H1 (cell line): ENCODE measurements around the gene GRID2. TPM values are rescaled to one million over a fixed set of nuclear protein-coding genes. Genes with fewer than 3 reads are reported as not detected.

Source experiments
- CTCF ChIA-PET: fragments of 300-600 bp; sonication (Branson Sonifier 250); formaldehyde crosslinking; loops from one replicate; lab custom pipeline; 2021; ENCODE audit not compliant: partially characterized antibody; lab: Charles Lee
- POLR2A ChIA-PET: fragments of 300-600 bp; sonication (Branson Sonifier 250); formaldehyde crosslinking; loops from one replicate; lab custom pipeline; 2021; ENCODE audit warnings: inconsistent platforms; ENCODE audit not compliant: partially characterized antibody; lab: Charles Lee
- DNase-seq, 2 experiments: peaks; one replicate each; pipeline versions ENCODE4 v3.0.0 to v3.0.0-alpha.2; 2010 to 2022; ENCODE audit warnings: low spot score in 2 of 2, low read depth in 1 of 2, mixed read lengths in 1 of 2
- FAIRE-seq: peaks from 2 replicates; lab custom pipeline; 2011; peaks lifted over from hg19 to GRCh38; lab: Jason Lieb, UNC
- H2AFZ ChIP-seq: 2 replicates; pipeline ENCODE4 v1.8.1; 2012; ENCODE audit warnings: low read length, inconsistent platforms
- H2AK5ac ChIP-seq: 2 replicates; pipeline ENCODE4 v1.6.1; 2013; ENCODE audit warnings: low read depth, low read length
- H2BK120ac ChIP-seq: replicated peaks from 2 replicates; pipeline ENCODE3; 2013; ENCODE audit warnings: low read depth, low read length, inconsistent platforms
- H2BK12ac ChIP-seq: 2 replicates; pipeline ENCODE4 v1.6.1; 2013; ENCODE audit warnings: low read depth, low read length
- H2BK15ac ChIP-seq: 2 replicates; pipeline ENCODE4 v1.6.1; 2013; ENCODE audit warnings: low read length
- H2BK20ac ChIP-seq: 2 replicates; pipeline ENCODE4 v1.6.1; 2013; ENCODE audit warnings: low read length
- H2BK5ac ChIP-seq: 2 replicates; pipeline ENCODE4 v1.6.1; 2013; ENCODE audit warnings: low read depth, low read length
- H3K14ac ChIP-seq: 2 replicates; pipeline ENCODE4 v1.6.1; 2013; ENCODE audit warnings: inconsistent platforms; ENCODE audit not compliant: insufficient read length
- H3K18ac ChIP-seq: 2 replicates; pipeline ENCODE4 v1.6.1; 2013; ENCODE audit warnings: low read length; ENCODE audit errors: extremely low read depth
- H3K23ac ChIP-seq: 2 replicates; pipeline ENCODE4 v1.6.1; 2013; ENCODE audit warnings: inconsistent platforms; ENCODE audit not compliant: insufficient read length
- H3K23me2 ChIP-seq: 2 replicates; pipeline ENCODE4 v1.6.1; 2013; ENCODE audit warnings: low read depth, low read length
- H3K27ac ChIP-seq: 2 replicates; pipeline ENCODE4 v1.6.1; 2011; ENCODE audit warnings: low read depth, low read length, inconsistent platforms
- H3K27me3 ChIP-seq, 4 experiments: replicated peaks in 1 of 4; 1 replicate in 1 of 4; 2 replicates in 3 of 4; pipeline versions ENCODE4 v1.6.1 to v1.8.1; 2011 to 2013; ENCODE audit warnings: low read length in 3 of 4, mild to moderate bottlenecking in 3 of 4, inconsistent platforms in 2 of 4, mixed read lengths in 2 of 4, moderate library complexity in 1 of 4; ENCODE audit not compliant: control insufficient read depth in 3 of 4, insufficient read depth in 3 of 4; ENCODE audit errors: extremely low read depth in 1 of 4
- H3K36me3 ChIP-seq, 4 experiments: 2 replicates each; pipeline versions ENCODE4 v1.6.1 to v1.8.1; 2011 to 2013; ENCODE audit warnings: mild to moderate bottlenecking in 4 of 4, low read length in 3 of 4, moderate library complexity in 2 of 4, control low read depth in 1 of 4, inconsistent platforms in 1 of 4; ENCODE audit not compliant: insufficient read depth in 4 of 4, control insufficient read depth in 2 of 4
- H3K4ac ChIP-seq: replicated peaks from 2 replicates; pipeline ENCODE3; 2013; ENCODE audit warnings: low read length, low read depth, mixed read lengths, inconsistent platforms; ENCODE audit not compliant: insufficient read length
- H3K4me1 ChIP-seq, 4 experiments: replicated peaks in 1 of 4; 1 replicate in 1 of 4; 2 replicates in 3 of 4; pipeline versions ENCODE4 v1.6.1 to v1.8.1; 2011 to 2013; ENCODE audit warnings: low read length in 3 of 4, inconsistent platforms in 2 of 4, mixed read lengths in 1 of 4; ENCODE audit not compliant: insufficient read depth in 4 of 4, control insufficient read depth in 3 of 4
- H3K4me2 ChIP-seq, 2 experiments: 2 replicates each; pipeline versions ENCODE4 v1.6.1 to v1.8.1; 2011 to 2013; ENCODE audit warnings: low read depth in 2 of 2, low read length in 2 of 2, control low read depth in 1 of 2, inconsistent platforms in 1 of 2, mild to moderate bottlenecking in 1 of 2; ENCODE audit not compliant: insufficient read depth in 1 of 2
- H3K4me3 ChIP-seq, 4 experiments: fragments of 200-600, 300-600 bp in 1 of 4; sonication (generic), shearing (Covaris generic), sonication (Bioruptor Twin) in 1 of 4; 2 replicates each; pipeline versions ENCODE4 v1.5.1 to v1.8.1; 2011 to 2016; ENCODE audit warnings: low read length in 4 of 4, low read depth in 3 of 4, control low read depth in 2 of 4, inconsistent platforms in 2 of 4, mild to moderate bottlenecking in 2 of 4, mixed read lengths in 1 of 4, moderate library complexity in 1 of 4; ENCODE audit not compliant: insufficient read depth in 2 of 4; ENCODE audit errors: extremely low read depth in 1 of 4
- H3K56ac ChIP-seq: replicated peaks from 2 replicates; pipeline ENCODE3; 2013; ENCODE audit warnings: low read depth, mild to moderate bottlenecking, mixed read lengths, low read length, inconsistent platforms; ENCODE audit not compliant: insufficient read length
- H3K79me1 ChIP-seq: 2 replicates; pipeline ENCODE4 v1.6.1; 2013; ENCODE audit warnings: low read depth, low read length, control low read depth
- H3K79me2 ChIP-seq, 2 experiments: 2 replicates each; pipeline versions ENCODE4 v1.6.1 to v1.8.1; 2012 to 2013; ENCODE audit warnings: low read length in 2 of 2, mild to moderate bottlenecking in 2 of 2, inconsistent platforms in 1 of 2; ENCODE audit not compliant: insufficient read depth in 2 of 2, control insufficient read depth in 1 of 2
- H3K9ac ChIP-seq, 4 experiments: replicated peaks in 1 of 4; 1 replicate in 1 of 4; 2 replicates in 3 of 4; pipeline versions ENCODE4 v1.6.1 to v1.8.1; 2011 to 2013; ENCODE audit warnings: low read depth in 3 of 4, low read length in 3 of 4, control low read depth in 2 of 4, mild to moderate bottlenecking in 2 of 4, moderate library complexity in 2 of 4, inconsistent platforms in 1 of 4; ENCODE audit errors: extremely low read depth in 1 of 4
- H3K9me3 ChIP-seq, 2 experiments: 2 replicates each; pipeline versions ENCODE4 v1.6.1 to v1.8.1; 2012 to 2013; ENCODE audit warnings: mild to moderate bottlenecking in 2 of 2, moderate library complexity in 2 of 2, control low read depth in 1 of 2, inconsistent platforms in 1 of 2, low read depth in 1 of 2, low read length in 1 of 2, mixed read lengths in 1 of 2; ENCODE audit not compliant: insufficient read depth in 2 of 2
- H4K20me1 ChIP-seq, 2 experiments: replicated peaks in 1 of 2; 2 replicates each; pipeline versions ENCODE3 to v1.8.1; 2011 to 2013; ENCODE audit warnings: inconsistent platforms in 2 of 2, low read length in 2 of 2, mild to moderate bottlenecking in 1 of 2; ENCODE audit not compliant: insufficient read depth in 2 of 2, control insufficient read depth in 1 of 2
- H4K5ac ChIP-seq: 2 replicates; pipeline ENCODE4 v1.6.1; 2013; ENCODE audit warnings: low read length, low read depth, mixed read lengths, inconsistent platforms; ENCODE audit not compliant: insufficient read length
- H4K8ac ChIP-seq: 2 replicates; pipeline ENCODE4 v1.8.0; 2013; ENCODE audit warnings: mild to moderate bottlenecking, moderate library complexity, low read length, inconsistent platforms; ENCODE audit not compliant: insufficient read depth; ENCODE audit errors: extremely low read depth
- H4K91ac ChIP-seq: replicated peaks from 2 replicates; pipeline ENCODE3; 2013; ENCODE audit warnings: low read length, mixed read lengths, inconsistent platforms; ENCODE audit not compliant: insufficient read length
- EP300 ChIP-seq, 2 experiments: IDR thresholded peaks; 1 replicate in 1 of 2; 2 replicates in 1 of 2; pipeline ENCODE4 v1.6.1; 2011 to 2012; ENCODE audit warnings: low read depth in 2 of 2, low read length in 2 of 2, mild to moderate bottlenecking in 2 of 2, borderline replicate concordance in 1 of 2, inconsistent platforms in 1 of 2, moderate library complexity in 1 of 2
- HDAC6 ChIP-seq: IDR thresholded peaks from one replicate; pipeline ENCODE4 v1.7.1; 2012; ENCODE audit warnings: low read depth, mild to moderate bottlenecking, inconsistent platforms, low read length, moderate library complexity
- KDM4A ChIP-seq: IDR thresholded peaks from one replicate; pipeline ENCODE4 v1.7.1; 2012; ENCODE audit warnings: low read depth, mild to moderate bottlenecking, moderate library complexity, low read length, inconsistent platforms; ENCODE audit not compliant: severe bottlenecking
- POLR2A ChIP-seq, 2 experiments: IDR thresholded peaks; 1 replicate in 1 of 2; 2 replicates in 1 of 2; pipeline ENCODE4 v1.6.1; 2011; ENCODE audit warnings: low read depth in 2 of 2, low read length in 2 of 2, mild to moderate bottlenecking in 2 of 2; ENCODE audit errors: control extremely low read depth in 1 of 2
- POLR2AphosphoS5 ChIP-seq: IDR thresholded peaks from 2 replicates; pipeline ENCODE4 v1.6.1; 2011; ENCODE audit warnings: low read depth, low read length
- RAD21 ChIP-seq, 2 experiments: IDR thresholded peaks in 1 of 2; conservative IDR thresholded peaks in 1 of 2; 2 replicates each; pipeline ENCODE4 v1.6.1; 2011; ENCODE audit warnings: low read depth in 2 of 2, low read length in 2 of 2, improper control_type of control experiment in 1 of 2, inconsistent platforms in 1 of 2, mild to moderate bottlenecking in 1 of 2, moderate library complexity in 1 of 2
- RBBP5 ChIP-seq: IDR thresholded peaks from 2 replicates; pipeline ENCODE4 v1.7.1; 2012; ENCODE audit warnings: low read depth, mild to moderate bottlenecking, inconsistent platforms, low read length, moderate library complexity, borderline replicate concordance
- WGBS, 2 experiments: shearing (Covaris generic) in 1 of 2; methylation state at CpG; one replicate each; pipeline versions ENCODE4 v1.1.6 to v1.1.7; 2013 to 2015; ENCODE audit warnings: low lambda C conversion rate in 2 of 2, mixed read lengths in 2 of 2, inconsistent platforms in 1 of 2, low coverage in 1 of 2, missing lambda C conversion rate in 1 of 2; ENCODE audit not compliant: insufficient replicate concordance in 2 of 2, insufficient coverage in 1 of 2, insufficient read length in 1 of 2; ENCODE audit errors: extremely low coverage in 1 of 2, missing lambda C conversion rate in 1 of 2; 5-methylcytosine and 5-hydroxymethylcytosine counted together
- polyA plus RNA-seq, 7 experiments: library from polyadenylated mRNA; depleted of rRNA in 3 of 7; stranded (reverse) in 5 of 7; unstranded in 2 of 7; fragments of >200 nt in 5 of 7; fragments of 200-250 nt in 2 of 7; gene quantifications; 1 replicate in 5 of 7; 2 replicates in 1 of 7; 4 replicates in 1 of 7; pipeline versions ENCODE4 v1.2.1 to v1.2.3, GENCODE V29; 2011 to 2013; ENCODE audit warnings: missing spikeins in 2 of 7, mixed read lengths in 2 of 7
- total RNA-seq: library from RNA; stranded (reverse); fragmentation: NEBNext Ultra II Directional; extraction: Animal tissue kit (Norgen Biotek cat#: 25700); gene quantifications from 2 replicates; pipeline ENCODE4 v1.2.1, GENCODE V29; 2021

The GRID2 gene
- total and polyA plus RNA-seq, 2 of the 8 experiments (the other 6 are each of a cell fraction or from before 2014, with no cell fraction given): 31.1 to 81.9 TPM

- Histone ChIP-seq H4K91ac (no peak overlapping the region), H4K20me1 (no peaks in the 10 kb centered on the region), H3K4me2 (no peak overlapping the region), H2BK15ac (no peak overlapping the region), H3K14ac (no peak overlapping the region), H3K4ac (no peak overlapping the region), H3K79me1 (no peaks in the 10 kb centered on the region), H3K36me3 (peaks cover 0 to 7% (median 3%) of the 10 kb centered on the region in 4 experiments; a peak in 3 of 8 replicates), H2BK120ac (no peak overlapping the region), H3K27ac (no peak overlapping the region), H3K27me3 (no peaks in the 10 kb centered on the region), H2BK20ac (no peak overlapping the region), H4K5ac (no peak overlapping the region), H2BK5ac (no peak overlapping the region), H3K18ac (no peak overlapping the region), H3K4me3 (no peak overlapping the region), H3K56ac (no peak overlapping the region), H2AK5ac (no peak overlapping the region), H2AFZ (no peak overlapping the region), H3K23ac (no peak overlapping the region), H3K4me1 (no peaks in the 10 kb centered on the region), H3K79me2 (no peaks in the 10 kb centered on the region), H3K23me2 (no peaks in the 10 kb centered on the region), H3K9me3 (no peaks in the 10 kb centered on the region), H4K8ac (no peak overlapping the region), H3K9ac (no peak overlapping the region), H2BK12ac (no peak overlapping the region)
- TF ChIP-seq RAD21 (IDR thresholded peaks at IDR 0.05 in 1 of 2, conservative IDR thresholded peaks at IDR 0.05 in 1 of 2; ENCODE audit: low read depth in 2 of 2, low read length in 2 of 2) (no peak), RBBP5 (no peak), KDM4A (no peak), POLR2AphosphoS5 (no peak), EP300 (IDR thresholded peaks at IDR 0.05; ENCODE audit: borderline replicate concordance in 1 of 2, low read depth in 2 of 2, low read length in 2 of 2) (no peak), POLR2A (IDR thresholded peaks at IDR 0.05; ENCODE audit: control extremely low read depth in 1 of 2, low read depth in 2 of 2, low read length in 2 of 2) (no peak), HDAC6 (no peak)
- FAIRE-seq: no peak
- no peak for DNase-seq
- CTCF ChIA-PET: no interaction called here
- POLR2A ChIA-PET: interaction anchor here (1.0 kb wide), 1 partner anchor 17 kb away, joined by 3 read pairs; no protein-coding TSS in a partner anchor
- 79% methylated on average over 1 of the region's 1 CpG; no CpG with 5 or more reads in 1 of the 2 experiments for WGBS, 2 experiments
Observed at GRCh38 chr4:92864096-92864495, 560.3 kb downstream of the GRID2 start.
